K562 (cell line): ENCODE measurements around the gene MAU2. TPM values are rescaled to one million over a fixed set of nuclear protein-coding genes. Genes with fewer than 3 reads are reported as not detected.

Experiments used
- ATAC-seq: fragments of 200-7000 bp; cut with Tn5 transposase; 3 replicates; pipeline ENCODE4 v1.9.1; 2020; ENCODE audit warnings: moderate library complexity
- BruUV-seq: library from RNA; stranded (reverse); fragments of 400-500 nt; replicated peaks from 2 replicates; lab custom pipeline; 2021; lab: Mats Ljungman, UMichigan
- CTCF ChIA-PET: fragments of 300-600 bp; formaldehyde crosslinking; extraction: SDS; loops from one replicate; lab custom pipeline; 2021; ENCODE audit warnings: low intra/inter-chr PET ratio; lab: Yijun Ruan, JAX
- POLR2A ChIA-PET: fragments of 300-600, 350-650 bp; sonication (Branson Sonifier 250); formaldehyde crosslinking; extraction: SDS; loops from one replicate; lab custom pipeline; 2021; ENCODE audit warnings: antibody characterized with exemption, inconsistent platforms; lab: Yijun Ruan, JAX
- DNase-seq, 4 experiments: peaks; one replicate each; pipeline versions ENCODE4 v3.0.0 to v3.0.0-alpha.2; 2011 to 2018; ENCODE audit warnings: low spot score in 3 of 4, mixed read lengths in 3 of 4; ENCODE audit errors: extremely low read depth in 1 of 4
- FAIRE-seq: peaks from 2 replicates; lab custom pipeline; 2011; peaks lifted over from hg19 to GRCh38; lab: Jason Lieb, UNC
- H2AFZ ChIP-seq: 2 replicates; pipeline ENCODE4 v1.6.0; 2011; ENCODE audit warnings: low read depth, low read length, control low read depth, inconsistent platforms
- H3K27ac ChIP-seq: fragments of 200-600 bp; 3 replicates; pipeline ENCODE4 v1.8.0; 2011; ENCODE audit warnings: low read depth, mild to moderate bottlenecking, control low read depth, inconsistent platforms, low read length, moderate library complexity, mixed read lengths; ENCODE audit errors: extremely low read depth
- H3K27me3 ChIP-seq, 2 experiments: fragments of 300-600 bp in 1 of 2; 2 replicates in 1 of 2; 3 replicates in 1 of 2; pipeline versions ENCODE4 v1.6.0 to v1.8.0; 2011; ENCODE audit warnings: inconsistent platforms in 2 of 2, low read length in 2 of 2, mild to moderate bottlenecking in 1 of 2, mixed read lengths in 1 of 2, moderate library complexity in 1 of 2; ENCODE audit not compliant: control insufficient read depth in 2 of 2, insufficient read depth in 2 of 2
- H3K36me3 ChIP-seq: fragments of 300-600 bp; 3 replicates; pipeline ENCODE4 v1.8.0; 2011; ENCODE audit warnings: mild to moderate bottlenecking, low read length, inconsistent platforms; ENCODE audit not compliant: control insufficient read depth, insufficient read depth
- H3K4me1 ChIP-seq, 2 experiments: fragments of 200-600 bp in 1 of 2; replicated peaks in 1 of 2; 2 replicates in 1 of 2; 3 replicates in 1 of 2; pipeline versions ENCODE4 v1.5.1 to v1.8.0; 2011; ENCODE audit warnings: inconsistent platforms in 2 of 2, low read length in 2 of 2, mild to moderate bottlenecking in 1 of 2, mixed read lengths in 1 of 2, moderate library complexity in 1 of 2; ENCODE audit not compliant: control insufficient read depth in 2 of 2, insufficient read depth in 2 of 2
- H3K4me2 ChIP-seq: 2 replicates; pipeline ENCODE4 v1.6.1; 2011; ENCODE audit warnings: low read length, control low read depth, inconsistent platforms, mixed read lengths; ENCODE audit not compliant: insufficient read depth
- H3K4me3 ChIP-seq: fragments of 200-600 bp; sonication (generic), shearing (Covaris generic); 2 replicates; pipeline ENCODE4 v1.5.1; 2016; ENCODE audit warnings: control low read depth, inconsistent platforms
- H3K79me2 ChIP-seq: fragments of 200-600 bp; 3 replicates; pipeline ENCODE4 v1.8.0; 2011; ENCODE audit warnings: low read length, inconsistent platforms; ENCODE audit not compliant: control insufficient read depth, insufficient read depth
- H3K9ac ChIP-seq, 2 experiments: 2 replicates each; pipeline versions ENCODE4 v1.6.0 to v1.6.1; 2011; ENCODE audit warnings: low read depth in 2 of 2, low read length in 2 of 2, control low read depth in 1 of 2, inconsistent platforms in 1 of 2, mild to moderate bottlenecking in 1 of 2, mixed read lengths in 1 of 2; ENCODE audit not compliant: insufficient read depth in 1 of 2
- H3K9me1 ChIP-seq: one replicate; pipeline ENCODE4 v1.6.0; 2011; ENCODE audit warnings: inconsistent platforms, mild to moderate bottlenecking, low read length, moderate library complexity; ENCODE audit not compliant: control insufficient read depth, insufficient read depth
- H3K9me3 ChIP-seq: replicated peaks from 2 replicates; pipeline ENCODE4 v1.5.1; 2011; ENCODE audit warnings: low read depth, low read length, inconsistent platforms; ENCODE audit not compliant: control insufficient read depth, insufficient read depth
- H4K20me1 ChIP-seq: replicated peaks from 2 replicates; pipeline ENCODE4 v1.6.1; 2011; ENCODE audit warnings: low read length, inconsistent platforms, mixed read lengths; ENCODE audit not compliant: control insufficient read depth, insufficient read depth
- BACH1 ChIP-seq: fragments of 200-800 bp; sonication (Bioruptor generic); IDR thresholded peaks from 2 replicates; pipeline ENCODE4 v1.6.1; 2016; ENCODE audit warnings: missing genetic modification characterization, missing compliant biosample characterization
- BRF1 ChIP-seq: IDR thresholded peaks from 3 replicates; pipeline ENCODE4 v1.6.1; 2011; ENCODE audit warnings: borderline replicate concordance, mild to moderate bottlenecking; ENCODE audit not compliant: insufficient read length; ENCODE audit errors: extremely low read depth
- FOXM1 ChIP-seq, 2 experiments: fragments of 450-650 bp in 1 of 2; sonication (generic) in 1 of 2; formaldehyde crosslinking in 1 of 2; IDR thresholded peaks; 2 replicates each; pipeline versions ENCODE4 v1.6.1 to v1.9.0; 2017 to 2022; ENCODE audit warnings: low read depth in 2 of 2, mild to moderate bottlenecking in 2 of 2, missing genetic modification reagents in 1 of 2, moderate library complexity in 1 of 2
- IRF2 ChIP-seq: sonication (generic); formaldehyde crosslinking; IDR thresholded peaks from 2 replicates; pipeline ENCODE4 v1.8.1; 2022; ENCODE audit warnings: mild to moderate bottlenecking, missing genetic modification reagents
- NFYB ChIP-seq: IDR thresholded peaks from 2 replicates; pipeline ENCODE4 v1.6.1; 2011; ENCODE audit warnings: mild to moderate bottlenecking, moderate library complexity; ENCODE audit not compliant: insufficient read length; ENCODE audit errors: extremely low read depth
- NR2C1 ChIP-seq, 2 experiments: fragments of 450-650 bp; IDR thresholded peaks; 2 replicates each; pipeline ENCODE4 v1.6.1; 2017; ENCODE audit warnings: mild to moderate bottlenecking in 2 of 2, antibody characterized with exemption in 1 of 2, inconsistent platforms in 1 of 2, missing compliant biosample characterization in 1 of 2, missing genetic modification characterization in 1 of 2
- PTBP1 ChIP-seq: fragments of 200-400 bp; formaldehyde crosslinking; IDR thresholded peaks from 2 replicates; pipeline ENCODE4 v1.6.1; 2017; ENCODE audit warnings: low read depth, low read length
- TAL1 ChIP-seq: fragments of 450-650 bp; IDR thresholded peaks from 2 replicates; pipeline ENCODE4 v1.6.1; 2016; ENCODE audit warnings: mild to moderate bottlenecking
- ZNF316 ChIP-seq: fragments of 450-650 bp; IDR thresholded peaks from 2 replicates; pipeline ENCODE4 v1.6.1; 2016
- ZNF354B ChIP-seq: fragments of 250-450 bp; sonication (Bioruptor Pico); IDR thresholded peaks from 2 replicates; pipeline ENCODE4 v1.4.0; 2020
- ZNF707 ChIP-seq: fragments of 250-450 bp; sonication (Bioruptor Pico); conservative IDR thresholded peaks from 2 replicates; pipeline ENCODE4 v1.8.0; 2022; ENCODE audit warnings: inconsistent platforms, mild to moderate bottlenecking, moderate library complexity
- WGBS: fragments of 100-300 bp; shearing (Covaris generic); methylation state at CpG from one replicate; pipeline ENCODE4 v1.1.6; 2016; ENCODE audit warnings: low coverage, mixed read lengths; ENCODE audit not compliant: insufficient coverage; ENCODE audit errors: missing lambda C conversion rate; 5-methylcytosine and 5-hydroxymethylcytosine counted together
- in situ Hi-C: fragments of 300-500 bp; cut with MboI; formaldehyde crosslinking; loops from 4 replicates; pipeline ENCODE4 v1.15.0; 2018; ENCODE audit warnings: inconsistent platforms, mixed read lengths
- intact Hi-C: fragments of 100-400 bp; cut with micrococcal nuclease; formaldehyde crosslinking; loops from 2 replicates; pipeline ENCODE4 v1.14.2; 2022
- polyA plus RNA-seq, 8 experiments: library from polyadenylated mRNA; depleted of rRNA in 4 of 8; stranded (reverse) in 5 of 8; unstranded in 3 of 8; fragments of >200 nt; fragmentation: Nextera tagmentation in 2 of 8; fragmentation: Illumina TruSeq in 1 of 8; extraction: Ambion mirVana in 2 of 8; extraction: Trizol in 1 of 8; gene quantifications; 2 replicates each; pipeline versions ENCODE4 v1.2.1 to v1.2.3, GENCODE V29; 2011 to 2014; ENCODE audit warnings: inconsistent platforms in 1 of 8, missing spikeins in 1 of 8
- total RNA-seq, 7 experiments: library from RNA; depleted of rRNA in 6 of 7; stranded (reverse); fragments of >200 nt in 6 of 7; fragmentation: Illumina TruSeq in 2 of 7; extraction: Trizol in 2 of 7; gene quantifications; 2 replicates each; pipeline versions ENCODE4 v1.2.1 to v1.2.3, GENCODE V29; 2011 to 2021; ENCODE audit warnings: low replicate concordance in 1 of 7
- TF ChIP-seq, protein P1 (sequence below), 2 experiments: fragments of 450-650 bp in 1 of 2; IDR thresholded peaks; 2 replicates each; pipeline ENCODE4 v1.6.1; 2011 to 2017; ENCODE audit warnings: low read depth in 2 of 2, antibody characterized with exemption in 1 of 2, borderline replicate concordance in 1 of 2, low read length in 1 of 2, mild to moderate bottlenecking in 1 of 2, mixed read lengths in 1 of 2; ENCODE audit not compliant: control insufficient read depth in 1 of 2
- TF ChIP-seq, protein P2 (sequence below): fragments of 450-650 bp; formaldehyde crosslinking; IDR thresholded peaks from 2 replicates; pipeline ENCODE4 v1.4.0; 2022; ENCODE audit warnings: missing genetic modification characterization

The MAU2 gene
- total and polyA plus RNA-seq, 9 of the 15 experiments (the other 6 are each of a cell fraction or from before 2014, with no cell fraction given): 1.2 to 48.1 (median 19.4) TPM

- peak; percentile 15; the same call in 1 of the 2 replicates for TF ChIP-seq ZNF316
- TF ChIP-seq, all 486 proteins: peak for 2
Observed at GRCh38 chr19:19345970-19346369, 25.3 kb downstream of the MAU2 start (continued).

DNA sequence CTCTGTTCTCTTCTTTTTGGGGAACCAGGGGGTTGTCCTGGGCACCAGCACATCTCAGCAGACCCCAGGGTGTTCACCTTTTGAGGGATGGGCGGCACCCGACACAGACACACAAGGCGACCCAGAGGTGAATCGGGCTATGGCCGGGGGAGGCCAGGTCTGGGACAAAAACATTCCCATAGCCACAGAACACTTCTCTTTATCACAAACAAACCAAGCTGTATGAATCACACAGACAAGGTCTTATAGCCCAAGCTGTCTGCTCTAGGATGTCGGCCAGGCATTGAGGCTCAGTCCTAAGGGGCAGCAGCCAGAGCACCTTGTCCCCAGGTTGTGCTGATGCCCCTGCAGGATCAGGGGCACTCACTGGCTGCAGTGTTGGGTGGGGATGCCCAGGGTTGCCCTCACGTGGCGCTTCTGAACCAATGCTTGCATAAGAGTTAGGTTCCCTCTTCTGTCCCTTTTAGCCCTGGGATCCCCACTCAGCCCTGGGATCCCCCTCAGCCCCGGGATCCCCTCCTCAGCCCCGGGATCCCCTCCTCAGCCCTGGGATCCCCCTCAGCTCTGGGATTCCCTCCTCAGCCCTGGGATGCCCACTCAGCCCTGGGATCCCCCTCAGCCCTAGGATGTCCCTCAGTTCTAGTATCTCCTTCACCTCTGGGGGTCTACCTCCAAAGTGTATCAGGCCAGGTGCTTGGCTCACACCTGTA, 26.9 kb downstream of the MAU2 start:
- intact Hi-C loops: no loop called here
- Histone ChIP-seq H3K36me3 (peaks cover 69% of the 10 kb centered on the region; the same call in 2 of the 3 replicates), H3K9me3 (no peaks in the 10 kb centered on the region), H3K4me2 (no peak overlapping the region), H3K4me3 (no peak overlapping the region), H2AFZ (no peak overlapping the region), H3K9ac (peak overlapping the region in 1 of 2 experiments; percentile 9; a peak in 1 of 4 replicates), H3K9me1 (no peaks in the 10 kb centered on the region), H3K79me2 (no peaks in the 10 kb centered on the region), H3K4me1 (peaks cover 0 to 15% of the 10 kb centered on the region in 2 experiments; a peak in 2 of 5 replicates), H4K20me1 (no peaks in the 10 kb centered on the region), H3K27ac (no peak overlapping the region), H3K27me3 (no peaks in the 10 kb centered on the region)
- ChIA-PET CTCF (no interaction called here), POLR2A (interaction anchor here (0.5 to 1.2 kb wide), 7 partner anchors 10 to 222 kb away, joined by 3 read pairs; no protein-coding TSS in a partner anchor)
- DNase-seq (no peak), ATAC-seq (no peak), FAIRE-seq (no peak)
- 81% methylated on average over 10 of the region's 10 CpGs for WGBS
- in situ Hi-C loops: no loop called here
- BruUV-seq: no TSS peak
- TF ChIP-seq PTBP1 (no peak), BRF1 (no peak), NFYB (no peak), ZNF354B (no peak), FOXM1 (IDR thresholded peaks at IDR 0.05; ENCODE audit: low read depth) (no peak), FOXM1 (CRISPR knock-in tag; IDR thresholded peaks at IDR 0.05; ENCODE audit: low read depth) (no peak), NR2C1 (IDR thresholded peaks at IDR 0.05) (no peak), NR2C1 (tag; IDR thresholded peaks at IDR 0.05) (no peak), ZNF707 (no peak), TAL1 (no peak), IRF2 (CRISPR knock-in tag) (no peak), BACH1 (no peak)
- TF ChIP-seq, protein P1, sequence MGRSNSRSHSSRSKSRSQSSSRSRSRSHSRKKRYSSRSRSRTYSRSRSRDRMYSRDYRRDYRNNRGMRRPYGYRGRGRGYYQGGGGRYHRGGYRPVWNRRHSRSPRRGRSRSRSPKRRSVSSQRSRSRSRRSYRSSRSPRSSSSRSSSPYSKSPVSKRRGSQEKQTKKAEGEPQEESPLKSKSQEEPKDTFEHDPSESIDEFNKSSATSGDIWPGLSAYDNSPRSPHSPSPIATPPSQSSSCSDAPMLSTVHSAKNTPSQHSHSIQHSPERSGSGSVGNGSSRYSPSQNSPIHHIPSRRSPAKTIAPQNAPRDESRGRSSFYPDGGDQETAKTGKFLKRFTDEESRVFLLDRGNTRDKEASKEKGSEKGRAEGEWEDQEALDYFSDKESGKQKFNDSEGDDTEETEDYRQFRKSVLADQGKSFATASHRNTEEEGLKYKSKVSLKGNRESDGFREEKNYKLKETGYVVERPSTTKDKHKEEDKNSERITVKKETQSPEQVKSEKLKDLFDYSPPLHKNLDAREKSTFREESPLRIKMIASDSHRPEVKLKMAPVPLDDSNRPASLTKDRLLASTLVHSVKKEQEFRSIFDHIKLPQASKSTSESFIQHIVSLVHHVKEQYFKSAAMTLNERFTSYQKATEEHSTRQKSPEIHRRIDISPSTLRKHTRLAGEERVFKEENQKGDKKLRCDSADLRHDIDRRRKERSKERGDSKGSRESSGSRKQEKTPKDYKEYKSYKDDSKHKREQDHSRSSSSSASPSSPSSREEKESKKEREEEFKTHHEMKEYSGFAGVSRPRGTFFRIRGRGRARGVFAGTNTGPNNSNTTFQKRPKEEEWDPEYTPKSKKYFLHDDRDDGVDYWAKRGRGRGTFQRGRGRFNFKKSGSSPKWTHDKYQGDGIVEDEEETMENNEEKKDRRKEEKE (IDR thresholded peaks at IDR 0.05; ENCODE audit: borderline replicate concordance in 1 of 2, control insufficient read depth in 1 of 2, low read depth in 2 of 2, low read length in 1 of 2): no peak
- TF ChIP-seq, protein P2, sequence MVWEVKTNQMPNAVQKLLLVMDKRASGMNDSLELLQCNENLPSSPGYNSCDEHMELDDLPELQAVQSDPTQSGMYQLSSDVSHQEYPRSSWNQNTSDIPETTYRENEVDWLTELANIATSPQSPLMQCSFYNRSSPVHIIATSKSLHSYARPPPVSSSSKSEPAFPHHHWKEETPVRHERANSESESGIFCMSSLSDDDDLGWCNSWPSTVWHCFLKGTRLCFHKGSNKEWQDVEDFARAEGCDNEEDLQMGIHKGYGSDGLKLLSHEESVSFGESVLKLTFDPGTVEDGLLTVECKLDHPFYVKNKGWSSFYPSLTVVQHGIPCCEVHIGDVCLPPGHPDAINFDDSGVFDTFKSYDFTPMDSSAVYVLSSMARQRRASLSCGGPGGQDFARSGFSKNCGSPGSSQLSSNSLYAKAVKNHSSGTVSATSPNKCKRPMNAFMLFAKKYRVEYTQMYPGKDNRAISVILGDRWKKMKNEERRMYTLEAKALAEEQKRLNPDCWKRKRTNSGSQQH: no peak
